Measurements from ENCODE around the gene FLYWCH1.

DNA sequence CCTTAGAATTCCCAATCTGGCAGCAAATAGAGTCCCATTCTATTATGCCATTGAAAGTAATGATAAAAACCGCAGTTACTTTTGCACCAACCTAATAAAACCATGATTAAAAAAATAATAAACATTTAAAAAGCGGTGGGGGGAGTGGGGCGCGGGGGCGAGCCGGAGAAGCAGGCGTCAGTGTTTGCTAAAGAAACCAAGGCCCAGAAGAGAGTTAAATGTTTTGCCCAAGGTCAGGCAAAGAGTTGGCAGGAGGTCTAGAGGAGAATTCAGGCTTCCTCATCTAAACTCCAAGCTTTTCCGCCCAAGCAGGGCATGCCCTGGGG is 44.1 kb upstream of the FLYWCH1 start:
- TF ChIP-seq, protein P1, sequence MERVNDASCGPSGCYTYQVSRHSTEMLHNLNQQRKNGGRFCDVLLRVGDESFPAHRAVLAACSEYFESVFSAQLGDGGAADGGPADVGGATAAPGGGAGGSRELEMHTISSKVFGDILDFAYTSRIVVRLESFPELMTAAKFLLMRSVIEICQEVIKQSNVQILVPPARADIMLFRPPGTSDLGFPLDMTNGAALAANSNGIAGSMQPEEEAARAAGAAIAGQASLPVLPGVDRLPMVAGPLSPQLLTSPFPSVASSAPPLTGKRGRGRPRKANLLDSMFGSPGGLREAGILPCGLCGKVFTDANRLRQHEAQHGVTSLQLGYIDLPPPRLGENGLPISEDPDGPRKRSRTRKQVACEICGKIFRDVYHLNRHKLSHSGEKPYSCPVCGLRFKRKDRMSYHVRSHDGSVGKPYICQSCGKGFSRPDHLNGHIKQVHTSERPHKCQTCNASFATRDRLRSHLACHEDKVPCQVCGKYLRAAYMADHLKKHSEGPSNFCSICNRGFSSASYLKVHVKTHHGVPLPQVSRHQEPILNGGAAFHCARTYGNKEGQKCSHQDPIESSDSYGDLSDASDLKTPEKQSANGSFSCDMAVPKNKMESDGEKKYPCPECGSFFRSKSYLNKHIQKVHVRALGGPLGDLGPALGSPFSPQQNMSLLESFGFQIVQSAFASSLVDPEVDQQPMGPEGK (CRISPR knock-in tag; IDR thresholded peaks at IDR 0.05; ENCODE audit: borderline replicate concordance), result no peak
- TF ChIP-seq, protein P2, sequence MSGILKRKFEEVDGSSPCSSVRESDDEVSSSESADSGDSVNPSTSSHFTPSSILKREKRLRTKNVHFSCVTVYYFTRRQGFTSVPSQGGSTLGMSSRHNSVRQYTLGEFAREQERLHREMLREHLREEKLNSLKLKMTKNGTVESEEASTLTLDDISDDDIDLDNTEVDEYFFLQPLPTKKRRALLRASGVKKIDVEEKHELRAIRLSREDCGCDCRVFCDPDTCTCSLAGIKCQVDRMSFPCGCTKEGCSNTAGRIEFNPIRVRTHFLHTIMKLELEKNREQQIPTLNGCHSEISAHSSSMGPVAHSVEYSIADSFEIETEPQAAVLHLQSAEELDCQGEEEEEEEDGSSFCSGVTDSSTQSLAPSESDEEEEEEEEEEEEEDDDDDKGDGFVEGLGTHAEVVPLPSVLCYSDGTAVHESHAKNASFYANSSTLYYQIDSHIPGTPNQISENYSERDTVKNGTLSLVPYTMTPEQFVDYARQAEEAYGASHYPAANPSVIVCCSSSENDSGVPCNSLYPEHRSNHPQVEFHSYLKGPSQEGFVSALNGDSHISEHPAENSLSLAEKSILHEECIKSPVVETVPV (CRISPR knock-in tag; IDR thresholded peaks at IDR 0.05), result no peak
- TF ChIP-seq ISL1 (CRISPR knock-in tag; IDR thresholded peaks at IDR 0.05) (no peak; the same call in 1 of the 2 replicates), CSDC2 (CRISPR knock-in tag; IDR thresholded peaks at IDR 0.05) (no peak), ARNTL (CRISPR knock-in tag; IDR thresholded peaks at IDR 0.05; ENCODE audit: borderline replicate concordance, low read depth) (no peak), RARB (CRISPR knock-in tag; IDR thresholded peaks at IDR 0.05) (no peak), PPARA (CRISPR knock-in tag; IDR thresholded peaks at IDR 0.05; ENCODE audit: borderline replicate concordance) (no peak), ZNF8 (CRISPR knock-in tag; IDR thresholded peaks at IDR 0.05) (no peak), TOX (CRISPR knock-in tag; IDR thresholded peaks at IDR 0.05; ENCODE audit: borderline replicate concordance) (no peak)
- TF ChIP-seq, protein P3, sequence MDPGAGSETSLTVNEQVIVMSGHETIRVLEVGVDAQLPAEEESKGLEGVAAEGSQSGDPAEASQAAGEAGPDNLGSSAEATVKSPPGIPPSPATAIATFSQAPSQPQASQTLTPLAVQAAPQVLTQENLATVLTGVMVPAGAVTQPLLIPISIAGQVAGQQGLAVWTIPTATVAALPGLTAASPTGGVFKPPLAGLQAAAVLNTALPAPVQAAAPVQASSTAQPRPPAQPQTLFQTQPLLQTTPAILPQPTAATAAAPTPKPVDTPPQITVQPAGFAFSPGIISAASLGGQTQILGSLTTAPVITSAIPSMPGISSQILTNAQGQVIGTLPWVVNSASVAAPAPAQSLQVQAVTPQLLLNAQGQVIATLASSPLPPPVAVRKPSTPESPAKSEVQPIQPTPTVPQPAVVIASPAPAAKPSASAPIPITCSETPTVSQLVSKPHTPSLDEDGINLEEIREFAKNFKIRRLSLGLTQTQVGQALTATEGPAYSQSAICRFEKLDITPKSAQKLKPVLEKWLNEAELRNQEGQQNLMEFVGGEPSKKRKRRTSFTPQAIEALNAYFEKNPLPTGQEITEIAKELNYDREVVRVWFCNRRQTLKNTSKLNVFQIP (CRISPR knock-in tag; IDR thresholded peaks at IDR 0.05; ENCODE audit: borderline replicate concordance, low read depth), result no peak
- TF ChIP-seq, protein P4, sequence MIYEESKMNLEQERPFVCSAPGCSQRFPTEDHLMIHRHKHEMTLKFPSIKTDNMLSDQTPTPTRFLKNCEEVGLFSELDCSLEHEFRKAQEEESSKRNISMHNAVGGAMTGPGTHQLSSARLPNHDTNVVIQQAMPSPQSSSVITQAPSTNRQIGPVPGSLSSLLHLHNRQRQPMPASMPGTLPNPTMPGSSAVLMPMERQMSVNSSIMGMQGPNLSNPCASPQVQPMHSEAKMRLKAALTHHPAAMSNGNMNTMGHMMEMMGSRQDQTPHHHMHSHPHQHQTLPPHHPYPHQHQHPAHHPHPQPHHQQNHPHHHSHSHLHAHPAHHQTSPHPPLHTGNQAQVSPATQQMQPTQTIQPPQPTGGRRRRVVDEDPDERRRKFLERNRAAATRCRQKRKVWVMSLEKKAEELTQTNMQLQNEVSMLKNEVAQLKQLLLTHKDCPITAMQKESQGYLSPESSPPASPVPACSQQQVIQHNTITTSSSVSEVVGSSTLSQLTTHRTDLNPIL (CRISPR knock-in tag; IDR thresholded peaks at IDR 0.05; ENCODE audit: low read depth), result no peak
